GM12873 (cell line): Measurements from ENCODE around the gene CYB5D1.

Experiments used
- CTCF ChIP-seq: IDR thresholded peaks from 2 replicates; pipeline ENCODE4 v1.5.1; 2012; ENCODE audit warnings: low read depth, mild to moderate bottlenecking, moderate library complexity, low read length, control low read depth; ENCODE audit not compliant: insufficient read depth; ENCODE audit errors: missing control alignments

Gene CYB5D1

GRCh38 chr17:7858522-7858810 lies 663 bp downstream of the CYB5D1 start:
- peak; percentile 55 for TF ChIP-seq CTCF

GRCh38 chr17:7859028-7859427 lies 1.2 kb downstream of the CYB5D1 start:
- TF ChIP-seq CTCF: no peak

- peak; percentile 69 for TF ChIP-seq CTCF
Measured at GRCh38 chr17:7862692-7863437, 5.1 kb downstream of the CYB5D1 start.

GRCh38 chr17:7864995-7865650 lies 7.3 kb downstream of the CYB5D1 start:
- TF ChIP-seq CTCF: no peak

GRCh38 chr17:7867881-7868329 lies 10.1 kb downstream of the CYB5D1 start:
- TF ChIP-seq CTCF: no peak

- TF ChIP-seq CTCF: no peak
Measured at GRCh38 chr17:7873051-7873450, 15.2 kb downstream of the CYB5D1 start.

GRCh38 chr17:7875804-7876370 lies 18.1 kb downstream of the CYB5D1 start:
- no peak for TF ChIP-seq CTCF
